Neural crest cell (in vitro differentiated cells): ENCODE data around the gene BAIAP3. TPM values are rescaled to one million over a fixed set of nuclear protein-coding genes. Genes with fewer than 3 reads are reported as not detected.

ENCODE experiments used
- DNase-seq: peaks from one replicate; pipeline ENCODE4 v3.0.0; 2021; ENCODE audit warnings: low read depth, mixed read lengths, low spot score
- H3K27ac Mint-ChIP-seq: one replicate; pipeline ENCODE4 v1.8.0; 2021; ENCODE audit warnings: mild to moderate bottlenecking, mixed read lengths; ENCODE audit not compliant: unreplicated experiment
- H3K27me3 Mint-ChIP-seq: 2 replicates; pipeline ENCODE4 v1.8.0; 2021; ENCODE audit warnings: low read depth, mild to moderate bottlenecking, mixed read lengths
- H3K36me3 Mint-ChIP-seq: 2 replicates; pipeline ENCODE4 v1.8.0; 2021; ENCODE audit warnings: low read depth, mild to moderate bottlenecking, mixed read lengths
- H3K4me1 Mint-ChIP-seq: 2 replicates; pipeline ENCODE4 v1.8.0; 2021; ENCODE audit warnings: mixed read lengths
- H3K4me3 Mint-ChIP-seq: one replicate; pipeline ENCODE4 v1.8.0; 2021; ENCODE audit warnings: mild to moderate bottlenecking, mixed read lengths
- H3K9me3 Mint-ChIP-seq: 2 replicates; pipeline ENCODE4 v1.8.0; 2021; ENCODE audit warnings: mixed read lengths
- CTCF ChIP-seq: fragments of 200-600 bp; sonication (generic); conservative IDR thresholded peaks from 2 replicates; pipeline ENCODE4 v1.5.0; 2021; ENCODE audit warnings: antibody characterized with exemption, mild to moderate bottlenecking
- total RNA-seq: library from RNA; stranded (reverse); gene quantifications from 2 replicates; pipeline ENCODE4 v1.2.1, GENCODE V29; 2021

Gene BAIAP3
- total RNA-seq, 1 donor from 2014 or later: 3.4 TPM

- Mint-ChIP-seq H3K27me3 (peaks cover 15% of the 10 kb centered on the region), H3K36me3 (peaks cover 4% of the 10 kb centered on the region), H3K9me3 (no peaks in the 10 kb centered on the region), H3K4me1 (peaks cover 14% of the 10 kb centered on the region), H3K27ac (no peak overlapping the region), H3K4me3 (no peak overlapping the region)
- DNase-seq: no peak
- TF ChIP-seq CTCF: no peak
Observed at GRCh38 chr16:1347962-1348361, 14.5 kb downstream of the BAIAP3 start.

GRCh38 chr16:1348441-1348840 lies 15.0 kb downstream of the BAIAP3 start:
- Mint-ChIP-seq H3K4me1 (peaks cover 13% of the 10 kb centered on the region), H3K36me3 (peaks cover 4% of the 10 kb centered on the region), H3K4me3 (no peak overlapping the region), H3K27ac (no peak overlapping the region), H3K9me3 (no peaks in the 10 kb centered on the region), H3K27me3 (peaks cover 10% of the 10 kb centered on the region)
- TF ChIP-seq CTCF: no peak
- DNase-seq: no peak

- Mint-ChIP-seq H3K9me3 (no peaks in the 10 kb centered on the region), H3K27ac (no peak overlapping the region), H3K4me1 (peaks cover 14% of the 10 kb centered on the region), H3K4me3 (no peak overlapping the region), H3K27me3 (peaks cover 8% of the 10 kb centered on the region), H3K36me3 (peaks cover 4% of the 10 kb centered on the region)
- no peak for DNase-seq
- no peak for TF ChIP-seq CTCF
Observed at GRCh38 chr16:1348926-1349325, 15.5 kb downstream of the BAIAP3 start.

GRCh38 chr16:1349351-1349750 lies 15.9 kb downstream of the BAIAP3 start:
- Mint-ChIP-seq H3K4me1 (peaks cover 14% of the 10 kb centered on the region), H3K9me3 (no peaks in the 10 kb centered on the region), H3K27me3 (peaks cover 6% of the 10 kb centered on the region), H3K4me3 (no peak overlapping the region), H3K36me3 (peaks cover 4% of the 10 kb centered on the region), H3K27ac (no peak overlapping the region)
- TF ChIP-seq CTCF: no peak
- DNase-seq: no peak

GRCh38 chr16:1349951-1350350 lies 16.5 kb downstream of the BAIAP3 start:
- Mint-ChIP-seq H3K27me3 (peaks cover 6% of the 10 kb centered on the region), H3K36me3 (peaks cover 4% of the 10 kb centered on the region), H3K4me1 (peaks cover 14% of the 10 kb centered on the region), H3K4me3 (peak overlapping the region; percentile 81), H3K27ac (no peak overlapping the region), H3K9me3 (no peaks in the 10 kb centered on the region)
- no peak for DNase-seq
- no peak for TF ChIP-seq CTCF

- Mint-ChIP-seq H3K27ac (no peak overlapping the region), H3K27me3 (peaks cover 6% of the 10 kb centered on the region), H3K9me3 (no peaks in the 10 kb centered on the region), H3K4me3 (peak overlapping the region; percentile 81), H3K36me3 (peaks cover 4% of the 10 kb centered on the region), H3K4me1 (peaks cover 14% of the 10 kb centered on the region)
- no peak for DNase-seq
- no peak for TF ChIP-seq CTCF
Observed at GRCh38 chr16:1350691-1351090, 17.2 kb downstream of the BAIAP3 start.
